Liver (tissue), 9 donors: ENCODE measurements around the gene APBA2. TPM values are rescaled to one million over a fixed set of nuclear protein-coding genes. Genes with fewer than 3 reads are reported as not detected.

Source experiments
- DNase-seq: peaks from one replicate; pipeline ENCODE4 v3.0.0-alpha.2; 2017; ENCODE audit warnings: low spot score
- H3K27ac ChIP-seq, 2 donors: one replicate each; pipeline ENCODE4 v1.7.0; 2013; ENCODE audit warnings: inconsistent platforms in 2 of 2, low read length in 2 of 2, control low read depth in 1 of 2, low read depth in 1 of 2, mild to moderate bottlenecking in 1 of 2
- H3K27me3 ChIP-seq, 4 donors: one replicate each; pipeline versions ENCODE4 v1.6.1 to v1.7.0; 2013; ENCODE audit warnings: low read length in 3 of 4, inconsistent platforms in 1 of 4, mild to moderate bottlenecking in 1 of 4, moderate library complexity in 1 of 4; ENCODE audit not compliant: control insufficient read depth in 4 of 4, insufficient read depth in 4 of 4
- H3K36me3 ChIP-seq, 4 donors: one replicate each; pipeline versions ENCODE4 v1.6.1 to v1.7.0; 2013; ENCODE audit warnings: low read length in 3 of 4, mild to moderate bottlenecking in 3 of 4, low read depth in 1 of 4, moderate library complexity in 1 of 4; ENCODE audit not compliant: control insufficient read depth in 4 of 4, insufficient read depth in 3 of 4
- H3K4me1 ChIP-seq, 4 donors: one replicate each; pipeline versions ENCODE4 v1.6.1 to v1.7.0; 2013; ENCODE audit warnings: low read length in 3 of 4, mild to moderate bottlenecking in 3 of 4, moderate library complexity in 1 of 4; ENCODE audit not compliant: control insufficient read depth in 4 of 4, insufficient read depth in 4 of 4
- H3K4me3 ChIP-seq, 3 donors: one replicate each; pipeline versions ENCODE4 v1.6.1 to v1.7.0; 2013; ENCODE audit warnings: low read length in 3 of 3, control low read depth in 1 of 3, low read depth in 1 of 3, mild to moderate bottlenecking in 1 of 3
- H3K9ac ChIP-seq, 2 donors: one replicate each; pipeline ENCODE4 v1.7.0; 2013; ENCODE audit warnings: low read length in 2 of 2, mild to moderate bottlenecking in 2 of 2, moderate library complexity in 2 of 2, control low read depth in 1 of 2, low read depth in 1 of 2
- H3K9me3 ChIP-seq, 4 donors: one replicate each; pipeline versions ENCODE4 v1.6.1 to v1.7.0; 2013; ENCODE audit warnings: low read length in 3 of 4; ENCODE audit not compliant: control insufficient read depth in 4 of 4
- EGR1 ChIP-seq, 2 donors: IDR thresholded peaks; 2 replicates each; pipeline ENCODE4 v1.6.1; 2016 to 2018; ENCODE audit warnings: antibody characterized with exemption in 2 of 2, low read depth in 2 of 2
- FOXA1 ChIP-seq: IDR thresholded peaks from 2 replicates; pipeline ENCODE4 v1.6.1; 2016; ENCODE audit warnings: antibody characterized with exemption
- FOXA2 ChIP-seq: IDR thresholded peaks from 2 replicates; pipeline ENCODE4 v1.6.1; 2016; ENCODE audit warnings: antibody characterized with exemption
- GABPA ChIP-seq, 2 donors: IDR thresholded peaks in 1 of 2; conservative IDR thresholded peaks in 1 of 2; 2 replicates each; pipeline ENCODE4 v1.6.1; 2016; ENCODE audit warnings: antibody characterized with exemption in 2 of 2, mild to moderate bottlenecking in 1 of 2, moderate library complexity in 1 of 2
- HNF4G ChIP-seq: IDR thresholded peaks from 2 replicates; pipeline ENCODE4 v1.6.1; 2016; ENCODE audit warnings: antibody characterized with exemption
- JUND ChIP-seq, 2 donors: IDR thresholded peaks; 2 replicates each; pipeline ENCODE4 v1.6.1; 2016; ENCODE audit warnings: antibody characterized with exemption in 2 of 2
- MAX ChIP-seq: IDR thresholded peaks from 2 replicates; pipeline ENCODE4 v1.6.1; 2016; ENCODE audit warnings: antibody characterized with exemption
- NR2F2 ChIP-seq: IDR thresholded peaks from 2 replicates; pipeline ENCODE4 v1.6.1; 2016; ENCODE audit warnings: antibody characterized with exemption
- RAD21 ChIP-seq, 2 donors: IDR thresholded peaks; 2 replicates each; pipeline ENCODE4 v1.6.1; 2016; ENCODE audit warnings: antibody characterized with exemption in 2 of 2, mild to moderate bottlenecking in 2 of 2
- REST ChIP-seq: IDR thresholded peaks from 2 replicates; pipeline ENCODE4 v1.6.1; 2016; ENCODE audit warnings: antibody characterized with exemption, mild to moderate bottlenecking
- SP1 ChIP-seq: IDR thresholded peaks from 2 replicates; pipeline ENCODE4 v1.6.1; 2018; ENCODE audit warnings: antibody characterized with exemption, mild to moderate bottlenecking
- YY1 ChIP-seq: IDR thresholded peaks from 2 replicates; pipeline ENCODE4 v1.6.1; 2016; ENCODE audit warnings: antibody characterized with exemption, mild to moderate bottlenecking
- ZBTB33 ChIP-seq: IDR thresholded peaks from 2 replicates; pipeline ENCODE4 v1.6.1; 2016; ENCODE audit warnings: antibody characterized with exemption
- WGBS: extraction: QIAGEN DNeasy Blood & Tissue Kit; methylation state at CpG from one replicate; pipeline ENCODE4 v1.1.7; 2013; 5-methylcytosine and 5-hydroxymethylcytosine counted together
- polyA plus RNA-seq, 2 donors: library from polyadenylated mRNA; stranded (reverse) in 1 of 2; unstranded in 1 of 2; fragments of 200-250 nt in 1 of 2; fragments of >200 nt in 1 of 2; fragmentation: Nextera tagmentation in 1 of 2; extraction: Ambion mirVana in 1 of 2; gene quantifications; one replicate each; pipeline versions ENCODE4 v1.2.1 to v1.2.3, GENCODE V29; 2013 to 2015
- total RNA-seq, 2 donors: library from RNA; depleted of rRNA; stranded (reverse); fragments of >200 nt; gene quantifications; one replicate each; pipeline ENCODE4 v1.2.3, GENCODE V29; 2014
- donor health status: healthy.
- donor health status: healthy.
- donor health status: healthy.
- donor health status: healthy.
- donor health status: healthy.

Gene APBA2
- total and polyA plus RNA-seq, 4 donors: 0.38 to 2.9 (median 1.7) TPM

- H3K27me3 ChIP-seq: no peaks in the 10 kb centered on the region
- TF ChIP-seq FOXA2: no peak
- no peak for TF ChIP-seq MAX
- no peak for TF ChIP-seq ZBTB33
- no peak for TF ChIP-seq RAD21 (IDR thresholded peaks at IDR 0.05)
- TF ChIP-seq EGR1 (IDR thresholded peaks at IDR 0.05; ENCODE audit: low read depth in 2 of 2): no peak
- H3K9me3 ChIP-seq: no peaks in the 10 kb centered on the region
- H3K4me1 ChIP-seq: no peaks in the 10 kb centered on the region
- no peaks in the 10 kb centered on the region for H3K36me3 ChIP-seq
- H3K9ac ChIP-seq: no peak overlapping the region
- no peak overlapping the region for H3K4me3 ChIP-seq
- WGBS: 87% methylated on average over 13 of the region's 13 CpGs
- no peak for DNase-seq
- no peak overlapping the region for H3K27ac ChIP-seq
These were observed 104.1 kb downstream of the APBA2 start for GRCh38 chr15:28989896-28990295.

- Histone ChIP-seq H3K27ac (no peak overlapping the region), H3K9ac (no peak overlapping the region), H3K36me3 (no peaks in the 10 kb centered on the region), H3K4me3 (no peak overlapping the region), H3K4me1 (no peaks in the 10 kb centered on the region), H3K9me3 (no peaks in the 10 kb centered on the region), H3K27me3 (no peaks in the 10 kb centered on the region)
- no peak for DNase-seq
- no peak for TF ChIP-seq MAX
- TF ChIP-seq RAD21 (IDR thresholded peaks at IDR 0.05): no peak
- no peak for TF ChIP-seq HNF4G
- no peak for TF ChIP-seq GABPA (IDR thresholded peaks at IDR 0.05 in 1 of 2, conservative IDR thresholded peaks at IDR 0.05 in 1 of 2)
- TF ChIP-seq YY1: no peak
- TF ChIP-seq NR2F2: no peak
- TF ChIP-seq SP1: no peak
- TF ChIP-seq FOXA1: no peak
- TF ChIP-seq FOXA2: no peak
- no peak for TF ChIP-seq JUND (IDR thresholded peaks at IDR 0.05)
- TF ChIP-seq ZBTB33: no peak
- TF ChIP-seq REST: no peak
- WGBS: 88% methylated on average over 2 of the region's 2 CpGs
These were observed 104.6 kb downstream of the APBA2 start for GRCh38 chr15:28990390-28990789.
